Fibroblast of skin of scalp (primary cell): ENCODE measurements around the gene ZBTB7C.

ENCODE experiments used
- DNase-seq: peaks from one replicate; pipeline ENCODE4 v3.0.0-alpha.2; 2013

The ZBTB7C gene

GRCh38 chr18:47983946-47984345, 425.2 kb downstream of the ZBTB7C start:
- no peak for DNase-seq

- DNase-seq, result no peak
These were observed 426.1 kb downstream of the ZBTB7C start for GRCh38 chr18:47983055-47983454.

- DNase-seq, result no peak
These were observed 427.4 kb downstream of the ZBTB7C start for GRCh38 chr18:47981830-47982229.

- DNase-seq, result no peak
These were observed 427.9 kb downstream of the ZBTB7C start for GRCh38 chr18:47981320-47981719.

- no peak for DNase-seq
These were observed 429.5 kb downstream of the ZBTB7C start for GRCh38 chr18:47979611-47980200.

GRCh38 chr18:47978603-47979002, 430.6 kb downstream of the ZBTB7C start:
- no peak for DNase-seq

GRCh38 chr18:47978141-47978540, 431.0 kb downstream of the ZBTB7C start:
- no peak for DNase-seq
